Stimulated activated CD8-positive, alpha-beta memory T cell treated with anti-CD3 and anti-CD28 coated beads, Interleukin-15, amount 100 ng/mL, for 4 hours (primary cell): ENCODE measurements around the gene CLCNKB.

Experiments used
- DNase-seq, 2 donors: peaks; one replicate each; pipeline ENCODE4 v3.0.0-alpha.2; 2020; ENCODE audit warnings: low read depth in 2 of 2

The CLCNKB gene

GRCh38 chr1:16076031-16076864 lies 32.7 kb downstream of the CLCNKB start:
- DNase-seq = no peak

GRCh38 chr1:16076865-16077238 lies 33.3 kb downstream of the CLCNKB start:
- no peak for DNase-seq

GRCh38 chr1:16077406-16078245 lies 34.0 kb downstream of the CLCNKB start:
- no peak for DNase-seq

GRCh38 chr1:16078925-16079656 lies 35.5 kb downstream of the CLCNKB start:
- DNase-seq = peak; percentile 43 to 51

GRCh38 chr1:16080422-16081150 lies 37.0 kb downstream of the CLCNKB start:
- no peak for DNase-seq

GRCh38 chr1:16081636-16082035 lies 38.1 kb downstream of the CLCNKB start:
- DNase-seq = no peak

GRCh38 chr1:16082283-16083038 lies 38.9 kb downstream of the CLCNKB start:
- peak in 1 of 2 donors; percentile 29 for DNase-seq

- DNase-seq = no peak
Measured at GRCh38 chr1:16083486-16083885, 39.9 kb downstream of the CLCNKB start.

- DNase-seq = no peak
Measured at GRCh38 chr1:16085522-16085921, 41.9 kb downstream of the CLCNKB start.

- no peak for DNase-seq
Measured at GRCh38 chr1:16087733-16088132, 44.2 kb downstream of the CLCNKB start.

- no peak for DNase-seq
Measured at GRCh38 chr1:16088351-16088911, 44.8 kb downstream of the CLCNKB start.

- DNase-seq = no peak
Measured at GRCh38 chr1:16088996-16089395, 45.4 kb downstream of the CLCNKB start.

- no peak for DNase-seq
Measured at GRCh38 chr1:16090076-16090826, 46.7 kb downstream of the CLCNKB start.

GRCh38 chr1:16091296-16091695 lies 47.7 kb downstream of the CLCNKB start:
- DNase-seq = no peak

- DNase-seq = no peak
Measured at GRCh38 chr1:16092097-16092922, 48.7 kb downstream of the CLCNKB start.

GRCh38 chr1:16092923-16093511 lies 49.4 kb downstream of the CLCNKB start:
- DNase-seq = no peak

GRCh38 chr1:16093611-16094010 lies 50.0 kb downstream of the CLCNKB start:
- no peak for DNase-seq

GRCh38 chr1:16094453-16095158 lies 51.0 kb downstream of the CLCNKB start:
- DNase-seq = no peak
